DMS53 treated with DMSO at 0.1 percent for 48 hours (cell line): ENCODE data around the gene PLK5.

Experiments
- DNase-seq: peaks from one replicate; lab custom pipeline; 2025; ENCODE audit not compliant: unreplicated experiment; lab: John Stamatoyannopoulos, UW

Gene PLK5

GRCh38 chr19:1554968-1555367 lies 31.1 kb downstream of the PLK5 start:
- DNase-seq = no peak

DNA sequence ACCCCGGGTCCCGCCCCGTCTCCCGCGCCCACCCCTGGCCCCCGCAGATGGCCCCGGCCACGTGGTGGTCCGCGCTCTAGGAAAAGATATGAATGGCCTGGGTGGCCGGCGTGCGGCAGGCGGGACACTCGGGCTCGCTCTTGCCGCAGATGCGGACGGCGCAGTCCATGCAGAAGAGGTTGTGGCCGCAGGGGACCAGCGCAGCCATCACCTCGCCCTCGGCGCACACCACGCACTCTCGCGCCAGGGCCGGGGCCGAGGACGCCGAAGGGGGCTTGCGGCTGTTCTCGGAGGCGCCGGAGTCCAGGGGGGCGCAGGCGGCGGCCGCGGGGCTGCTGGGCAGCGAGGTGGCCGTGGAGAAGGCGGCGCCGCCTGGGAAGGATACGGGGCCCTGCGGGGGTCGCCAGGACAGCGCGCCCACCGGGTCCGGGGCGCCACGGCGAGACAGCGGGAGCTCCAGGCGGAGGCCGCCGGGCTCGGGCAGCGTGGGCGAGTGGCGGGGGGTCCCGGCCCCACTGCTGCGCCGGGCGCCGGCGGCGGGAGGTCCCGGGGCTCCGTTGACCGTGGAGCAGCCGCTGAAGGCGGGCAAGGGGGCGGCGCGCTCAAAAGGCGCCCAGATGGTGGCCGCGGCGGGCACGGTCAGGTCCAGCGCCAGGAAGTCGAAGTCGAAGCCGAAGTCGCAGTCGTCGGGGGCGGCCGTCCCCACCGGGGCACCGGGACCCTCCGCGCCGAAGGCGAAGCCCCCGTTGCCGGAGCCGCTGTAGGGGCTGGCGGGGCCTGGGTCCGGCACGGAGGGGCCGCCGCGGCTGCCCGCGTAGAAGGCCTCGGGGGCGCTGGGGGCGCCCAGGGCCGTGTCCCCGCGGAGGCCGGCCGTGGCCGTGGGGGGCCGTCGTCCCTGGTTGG lies 31.9 kb downstream of the PLK5 start:
- no peak for DNase-seq

DNA sequence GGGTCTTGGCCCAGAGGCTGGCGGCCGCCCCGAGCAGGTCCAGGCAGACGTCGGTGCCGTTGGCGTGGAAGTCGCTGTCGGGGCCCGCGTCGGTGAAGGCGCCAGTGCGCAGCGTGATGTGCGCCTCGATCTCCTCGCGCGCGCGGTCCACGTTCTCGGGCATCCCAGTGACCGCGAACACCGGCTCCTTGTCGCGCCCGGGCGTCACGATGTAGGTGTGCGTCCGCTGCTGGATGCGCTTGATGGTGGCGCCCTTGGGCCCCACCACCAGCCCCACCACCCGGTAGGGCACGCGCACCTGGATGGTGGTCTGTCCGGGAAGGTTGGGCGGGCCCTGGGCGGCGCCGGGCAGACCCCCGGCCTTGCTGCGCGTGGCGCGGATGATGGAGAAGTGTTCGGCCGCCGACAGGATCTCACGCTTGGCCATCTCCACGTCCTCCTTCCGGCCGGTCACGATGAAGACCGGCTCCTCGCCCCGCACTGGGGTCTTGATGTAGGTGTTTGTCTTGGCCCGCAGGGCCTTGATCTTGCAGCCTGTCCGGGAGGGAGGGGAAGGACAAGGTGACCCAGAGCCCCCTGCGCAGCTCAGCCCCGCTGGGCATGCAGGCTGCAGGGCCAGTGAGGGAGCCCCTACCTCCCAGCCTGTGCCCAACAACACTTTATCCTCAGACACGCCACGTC lies 32.7 kb downstream of the PLK5 start:
- DNase-seq = no peak

DNA sequence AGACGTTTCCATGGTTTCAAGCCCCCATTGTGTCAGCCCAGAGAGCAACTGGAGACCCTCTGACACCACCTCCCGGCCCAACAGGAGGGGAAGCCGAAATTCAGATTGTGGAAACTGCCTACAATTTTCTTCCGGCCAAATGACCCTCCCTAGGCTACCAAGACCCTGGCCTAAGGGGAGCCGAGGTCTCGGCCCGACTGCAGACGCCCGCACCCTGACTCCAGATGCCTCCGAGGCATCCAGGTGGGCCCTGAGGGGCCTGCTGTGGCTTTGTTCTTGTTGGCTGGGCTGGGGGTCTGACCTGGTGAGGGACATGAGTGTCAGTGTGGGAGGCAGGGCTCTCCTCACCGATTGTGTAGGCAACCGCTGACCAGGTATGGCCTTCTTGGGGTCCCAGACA lies 34.7 kb downstream of the PLK5 start:
- DNase-seq = no peak

DNA sequence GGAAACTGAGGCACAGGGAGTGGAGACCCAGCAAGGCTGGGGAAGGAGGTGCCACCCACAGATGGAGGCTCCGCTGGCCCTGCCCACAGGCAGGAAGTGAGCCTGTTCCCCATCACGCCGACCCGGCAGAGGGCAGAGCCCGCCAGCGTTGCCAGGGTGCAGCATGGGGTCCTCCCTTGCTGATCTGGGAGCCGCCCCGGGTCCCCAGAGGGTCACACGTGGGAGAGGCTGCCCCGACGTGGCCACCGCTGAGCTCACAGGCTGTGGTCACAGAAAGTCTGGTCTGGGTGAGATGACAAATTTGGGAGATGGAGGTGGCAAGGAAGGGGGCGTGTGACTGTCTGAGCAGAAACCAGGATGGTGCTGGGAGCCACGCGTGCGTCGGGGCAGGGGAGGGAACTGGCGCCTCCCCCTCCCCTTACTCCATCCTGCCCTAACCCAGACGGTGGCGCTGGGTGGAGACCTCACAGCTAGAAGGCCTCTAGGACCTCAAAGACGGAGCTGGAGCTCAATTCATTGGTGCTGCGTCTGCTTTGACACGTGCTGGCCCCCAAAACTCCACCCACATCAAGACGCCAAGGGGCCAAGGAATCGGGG lies 36.5 kb downstream of the PLK5 start:
- DNase-seq = no peak

DNA sequence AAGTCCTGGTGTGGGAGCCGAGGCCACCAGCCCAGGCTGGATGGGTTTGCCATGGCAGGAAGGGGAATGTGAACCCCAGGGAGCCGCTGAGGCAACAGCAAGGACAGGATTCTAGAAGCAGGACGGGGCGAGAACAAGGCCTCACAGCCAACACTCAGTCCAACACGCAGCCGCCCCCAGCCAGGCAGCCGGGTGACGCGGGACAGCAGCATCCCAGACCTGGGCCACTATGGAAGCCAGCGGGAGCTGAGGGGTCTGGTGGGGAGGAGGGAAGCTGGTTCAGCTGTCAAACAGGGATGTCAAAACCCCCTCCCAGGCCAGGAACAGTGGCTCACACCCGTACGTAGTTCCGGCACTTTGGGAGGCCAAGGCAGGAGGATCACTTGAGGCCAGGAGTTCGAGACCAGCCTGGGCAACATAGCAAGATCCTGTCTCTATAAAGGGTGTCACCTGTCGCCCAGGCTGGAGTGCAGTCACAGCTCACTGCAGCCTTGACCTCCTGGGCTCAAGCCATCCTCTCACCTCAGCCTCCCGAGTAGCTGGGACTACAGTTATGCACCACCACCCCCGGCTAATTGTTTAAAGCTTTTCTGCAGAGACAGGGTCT lies 37.5 kb downstream of the PLK5 start:
- no peak for DNase-seq

GRCh38 chr19:1563251-1563650 lies 39.4 kb downstream of the PLK5 start:
- no peak for DNase-seq

DNA sequence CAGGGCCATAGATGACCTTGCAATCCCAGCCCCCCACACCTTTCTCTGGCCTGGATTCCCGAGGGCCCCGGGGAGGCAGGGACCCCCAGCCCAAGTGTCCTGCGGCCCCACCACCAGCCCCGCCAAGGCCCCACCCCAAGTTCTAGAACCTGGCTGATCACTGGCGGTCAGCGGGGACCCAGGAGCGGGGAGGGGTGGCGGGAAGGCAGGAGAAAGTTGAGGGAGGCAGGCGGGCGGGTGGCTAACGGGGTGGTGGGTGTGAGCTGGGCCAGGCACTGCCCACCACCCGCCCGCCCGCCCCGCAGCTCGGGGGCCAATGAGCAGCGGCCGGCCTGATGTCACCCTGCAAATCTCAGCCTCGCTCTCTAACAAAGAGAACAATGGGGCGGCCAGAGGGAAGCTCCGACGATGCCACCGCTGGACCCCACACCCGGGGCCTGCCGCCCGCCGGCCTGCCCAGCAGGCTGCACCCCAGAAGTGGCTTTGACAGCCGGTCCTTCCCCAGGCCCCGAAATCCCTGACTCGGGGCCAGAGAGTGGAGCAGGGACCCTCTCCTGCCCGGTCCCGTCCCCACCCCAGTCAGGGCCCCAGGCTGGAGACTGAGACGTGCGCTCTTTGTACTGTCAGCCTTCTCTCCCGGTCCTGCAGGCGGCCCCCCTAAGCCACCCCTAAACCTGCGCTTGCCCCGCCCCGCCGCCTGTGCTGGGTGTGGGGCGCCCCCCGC lies 42.7 kb downstream of the PLK5 start:
- DNase-seq = no peak

DNA sequence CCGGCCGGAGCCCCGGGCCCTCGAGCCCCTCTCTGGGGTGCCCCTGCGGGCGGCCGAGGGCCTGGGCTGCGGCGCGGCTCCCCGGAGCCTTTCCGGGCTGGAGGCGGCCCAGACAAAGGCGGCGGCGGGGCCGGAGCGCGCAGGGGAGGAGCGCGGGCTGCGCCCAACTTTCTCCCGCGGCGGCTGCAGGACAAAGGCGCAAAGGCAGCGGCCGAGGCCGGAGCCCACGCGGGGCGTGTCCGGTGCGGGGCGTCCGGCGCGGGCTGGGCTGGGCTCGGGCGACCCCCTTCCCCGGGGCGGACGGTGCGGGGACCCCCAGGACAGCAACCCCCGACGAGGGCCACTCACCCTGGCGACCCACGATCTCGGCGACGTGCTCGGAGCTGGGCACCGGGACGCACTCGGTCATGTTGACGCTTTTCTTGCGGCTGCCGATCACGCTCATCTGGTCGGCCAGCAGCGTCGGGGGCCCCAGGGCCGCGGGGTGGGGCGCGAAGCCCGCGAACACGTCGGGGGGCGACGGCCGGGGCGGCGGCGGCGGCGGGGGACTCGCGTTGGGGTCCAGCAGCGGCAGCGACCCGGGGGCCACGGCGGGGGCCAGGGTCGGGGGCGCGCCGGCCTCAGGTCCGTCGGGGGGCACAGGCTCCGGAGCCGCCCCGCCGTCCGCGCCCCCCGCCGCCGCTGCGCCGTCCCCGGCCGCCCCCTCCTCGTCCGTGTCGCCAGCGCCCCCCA lies 43.4 kb downstream of the PLK5 start:
- no peak for DNase-seq

DNA sequence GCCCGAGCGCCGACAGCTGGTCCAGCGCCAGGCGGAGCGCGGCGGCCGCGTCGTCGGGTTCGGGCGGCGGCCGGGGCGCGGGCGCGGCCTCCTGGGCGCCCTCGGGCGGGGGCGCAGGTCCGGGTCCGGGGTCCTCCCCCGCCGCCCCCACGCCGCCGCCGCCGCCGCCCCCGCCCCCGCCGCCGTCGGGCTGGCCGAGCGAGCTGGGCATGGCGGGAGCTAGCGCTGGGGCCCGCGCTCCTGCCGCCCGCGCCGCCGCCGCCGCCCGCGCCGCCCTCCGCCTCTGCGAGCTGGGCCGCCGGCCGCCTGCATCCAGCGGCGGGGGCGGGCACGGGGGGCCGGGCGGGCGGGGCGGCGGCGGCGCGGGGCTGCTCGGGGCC lies 44.0 kb downstream of the PLK5 start:
- DNase-seq = no peak

DNA sequence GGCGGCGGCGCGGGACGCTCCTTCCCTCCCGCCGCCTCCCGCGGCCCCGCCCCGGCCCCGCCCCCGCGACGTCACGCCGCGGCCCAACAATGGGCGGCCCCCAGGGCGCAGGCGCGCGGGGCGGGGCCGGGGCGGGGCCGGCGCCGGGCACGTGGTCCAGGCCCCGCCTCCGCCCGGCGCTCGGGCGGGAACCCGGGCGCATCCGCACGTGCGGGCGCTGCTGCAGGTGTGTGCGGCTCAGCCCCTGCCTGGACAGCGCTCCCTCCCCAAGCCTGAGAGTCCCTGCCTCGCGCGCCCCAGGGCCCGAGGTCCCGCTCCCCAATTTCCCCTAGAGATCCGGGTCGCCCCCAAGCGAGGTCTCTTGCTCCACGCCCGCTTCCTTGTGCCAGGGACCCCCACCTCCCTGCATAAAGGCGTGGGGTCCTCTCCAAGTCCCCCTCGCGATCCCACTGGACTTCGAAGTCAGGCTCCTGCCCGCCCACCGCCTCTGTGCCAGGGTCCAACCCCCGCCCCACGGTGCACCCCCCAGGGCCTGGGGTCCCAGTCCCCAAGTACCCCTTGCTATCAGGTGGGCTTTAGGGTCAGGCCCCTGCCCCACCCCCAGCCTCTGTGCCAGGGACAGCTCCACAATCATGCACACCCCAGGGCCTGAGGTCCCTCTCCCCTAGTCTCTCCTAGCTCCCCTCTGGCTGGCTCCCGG lies 44.6 kb downstream of the PLK5 start, which contains the start of gene MEX3D:
Gene MEX3D (minus strand): TSS at position 6 of the 700 bp plus-strand sequence. CDS start 267 bp downstream, outside the sequence.
- peak; percentile 4 for DNase-seq

GRCh38 chr19:1569997-1570396 lies 46.1 kb downstream of the PLK5 start:
- no peak for DNase-seq

- DNase-seq = no peak
These were observed 47.0 kb downstream of the PLK5 start for GRCh38 chr19:1570836-1571235.

- DNase-seq = no peak
These were observed 47.5 kb downstream of the PLK5 start for GRCh38 chr19:1571358-1571757.

DNA sequence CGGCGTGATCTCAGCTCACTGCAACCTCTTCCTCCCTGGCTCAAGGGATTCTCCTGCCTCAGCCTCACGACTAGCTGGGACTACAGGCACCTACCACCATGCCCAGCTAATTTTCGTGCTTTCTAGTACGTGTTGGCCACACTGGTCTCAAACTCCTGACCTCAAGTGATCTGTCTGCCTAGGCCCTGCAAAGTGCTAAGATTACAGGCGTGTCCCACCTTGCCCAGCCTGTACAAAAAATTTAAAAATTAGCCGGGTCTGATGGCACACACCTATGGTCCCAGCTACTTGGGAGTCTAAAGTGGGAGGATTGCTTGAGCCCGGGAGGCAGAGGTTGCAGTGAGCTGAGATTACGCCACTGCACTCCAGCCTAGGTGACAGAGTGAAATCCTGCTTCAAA lies 48.9 kb downstream of the PLK5 start:
- DNase-seq = no peak

- DNase-seq = no peak
These were observed 50.7 kb downstream of the PLK5 start for GRCh38 chr19:1574354-1575136.

DNA sequence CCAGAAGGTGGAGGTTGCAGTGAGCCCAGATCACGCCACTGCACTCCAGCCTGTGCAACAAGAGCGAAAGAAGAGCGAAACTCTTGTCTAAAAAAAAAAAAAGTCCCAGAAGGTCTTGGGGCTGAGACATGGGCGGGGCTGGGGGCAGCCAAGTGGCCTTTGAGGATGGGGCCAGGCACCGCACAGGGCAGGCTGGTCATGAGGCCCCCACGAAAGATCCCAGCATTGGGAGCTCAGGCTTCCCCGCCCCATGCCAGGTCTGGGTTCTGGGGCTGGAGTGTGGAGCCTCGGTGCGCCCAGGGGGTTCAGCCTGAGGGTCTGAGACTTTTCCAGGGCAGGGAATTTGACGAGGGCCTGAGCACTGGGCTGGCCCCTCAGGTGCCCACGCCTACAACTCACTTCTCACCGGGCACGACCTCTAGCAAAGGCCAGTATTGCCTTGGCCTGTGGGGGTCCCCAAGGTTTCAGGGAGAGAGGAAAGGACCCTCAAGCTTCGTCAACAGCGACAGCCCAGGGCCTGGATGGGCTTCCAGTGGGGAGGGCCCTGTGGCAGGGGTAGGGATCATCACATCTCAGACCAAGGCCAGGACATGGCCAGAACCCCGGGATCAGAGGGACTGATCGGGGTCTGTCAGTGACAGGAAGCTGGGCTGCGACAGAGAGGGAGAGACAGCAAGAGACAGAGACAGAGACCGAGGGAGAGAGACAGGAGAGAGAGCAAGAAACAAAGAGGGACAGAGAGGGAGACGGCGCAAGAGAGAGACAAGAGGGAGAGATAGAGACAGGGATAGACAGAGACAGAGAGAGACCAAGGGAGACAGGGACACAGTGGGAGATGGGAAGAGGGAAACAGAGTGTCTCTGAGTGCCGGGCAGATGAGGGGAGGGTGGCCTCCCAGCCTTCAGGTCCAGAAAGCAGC lies 51.7 kb downstream of the PLK5 start:
- DNase-seq = no peak
